Neural progenitor cell (in vitro differentiated cells): ENCODE measurements around the gene TPST2. TPM values are rescaled to one million over a fixed set of nuclear protein-coding genes. Genes with fewer than 3 reads are reported as not detected.

Experiments used
- DNase-seq: peaks from one replicate; pipeline ENCODE4 v3.0.0-alpha.2; 2016; ENCODE audit warnings: low spot score
- H2AFZ ChIP-seq: fragments of 200-600 bp; sonication (generic); replicated peaks from 2 replicates; pipeline ENCODE4 v1.6.1; 2016; ENCODE audit warnings: antibody characterized with exemption
- H3F3A ChIP-seq: fragments of 200-600 bp; sonication (generic); 2 replicates; pipeline ENCODE4 v1.6.1; 2016; ENCODE audit warnings: antibody characterized with exemption, low read depth
- H3K27ac ChIP-seq: fragments of 200-600 bp; sonication (generic); 2 replicates; pipeline ENCODE4 v1.5.1; 2016; ENCODE audit warnings: mild to moderate bottlenecking
- H3K27me3 ChIP-seq: fragments of 200-600 bp; sonication (generic); 2 replicates; pipeline ENCODE4 v1.6.1; 2016; ENCODE audit warnings: mild to moderate bottlenecking, moderate library complexity
- H3K36me3 ChIP-seq: fragments of 200-600 bp; sonication (generic); 2 replicates; pipeline ENCODE4 v1.5.1; 2016
- H3K4me1 ChIP-seq: fragments of 200-600 bp; sonication (generic); 2 replicates; pipeline ENCODE4 v1.6.1; 2016; ENCODE audit warnings: mixed run types
- H3K4me2 ChIP-seq: fragments of 200-600 bp; sonication (generic); 2 replicates; pipeline ENCODE4 v1.6.1; 2016
- H3K4me3 ChIP-seq: fragments of 200-600 bp; sonication (generic); 2 replicates; pipeline ENCODE4 v1.5.1; 2016
- H3K79me2 ChIP-seq: fragments of 200-600 bp; sonication (generic); 2 replicates; pipeline ENCODE4 v1.6.1; 2016; ENCODE audit warnings: low read depth
- H3K9ac ChIP-seq: fragments of 200-600 bp; sonication (generic); 2 replicates; pipeline ENCODE4 v1.6.1; 2016
- H3K9me3 ChIP-seq: fragments of 200-600 bp; sonication (generic); 2 replicates; pipeline ENCODE4 v1.5.1; 2016; ENCODE audit warnings: low read depth
- H4K20me1 ChIP-seq: fragments of 200-600 bp; sonication (generic); 2 replicates; pipeline ENCODE4 v1.6.1; 2016; ENCODE audit warnings: low read depth
- H3K27ac Mint-ChIP-seq: 3 replicates; pipeline ENCODE4 v1.8.0; 2021; ENCODE audit warnings: mixed read lengths
- H3K27me3 Mint-ChIP-seq: 2 replicates; pipeline ENCODE4 v1.8.0; 2022; ENCODE audit warnings: low read depth, mild to moderate bottlenecking, inconsistent platforms, moderate library complexity, mixed read lengths; ENCODE audit not compliant: insufficient read depth
- H3K36me3 Mint-ChIP-seq: 3 replicates; pipeline ENCODE4 v1.8.0; 2021; ENCODE audit warnings: mixed read lengths
- H3K4me1 Mint-ChIP-seq: 3 replicates; pipeline ENCODE4 v1.8.0; 2021; ENCODE audit warnings: mixed read lengths
- H3K4me3 Mint-ChIP-seq: 3 replicates; pipeline ENCODE4 v1.8.0; 2021; ENCODE audit warnings: mild to moderate bottlenecking, moderate library complexity, mixed read lengths
- H3K9me3 Mint-ChIP-seq: 3 replicates; pipeline ENCODE4 v1.8.0; 2020; ENCODE audit warnings: mixed read lengths
- EZH2 ChIP-seq: fragments of 200-600 bp; sonication (generic); IDR thresholded peaks from 2 replicates; pipeline ENCODE4 v1.6.1; 2017; ENCODE audit warnings: antibody characterized with exemption, mild to moderate bottlenecking, moderate library complexity
- EZH2phosphoT487 ChIP-seq: fragments of 200-600 bp; sonication (generic); IDR thresholded peaks from 2 replicates; pipeline ENCODE4 v1.6.1; 2017; ENCODE audit warnings: antibody characterized with exemption
- total RNA-seq: library from RNA; depleted of rRNA; stranded (reverse); fragments of >200 nt; gene quantifications from 2 replicates; pipeline ENCODE4 v1.2.3, GENCODE V29; 2015; ENCODE audit warnings: low replicate concordance
- TF ChIP-seq, protein P1 (sequence below): fragments of 200-600 bp; sonication (generic); IDR thresholded peaks from 2 replicates; pipeline ENCODE4 v1.5.1; 2017; ENCODE audit warnings: antibody characterized with exemption, mild to moderate bottlenecking

TPST2 gene
- total RNA-seq, 1 donor from 2014 or later: 31.7 TPM

DNA sequence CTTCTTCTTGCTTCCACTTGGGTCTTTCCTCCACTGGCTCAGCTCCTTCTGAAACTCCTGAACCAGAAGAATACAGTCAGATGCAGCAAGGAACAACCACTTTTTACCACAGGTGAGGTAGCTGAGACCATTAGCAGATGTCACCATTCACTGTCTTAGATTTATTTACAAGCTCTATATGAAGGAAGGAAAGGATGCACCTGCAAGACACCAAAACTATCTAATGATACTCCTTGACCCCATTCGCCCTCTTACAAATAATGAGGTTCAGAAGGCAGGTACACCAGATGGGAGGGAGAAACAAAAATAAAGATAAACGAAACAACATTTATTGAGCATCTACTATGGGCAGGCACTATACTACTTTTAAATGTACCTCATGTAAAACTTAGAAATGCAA, 87.9 kb downstream of the TPST2 start:
- H3K4me3 ChIP-seq: no peak overlapping the region
- no peaks in the 10 kb centered on the region for H3K9me3 Mint-ChIP-seq
- peaks cover 45% of the 10 kb centered on the region for H3K36me3 Mint-ChIP-seq
- no peak for TF ChIP-seq EZH2phosphoT487
- no peak for TF ChIP-seq EZH2
- TF ChIP-seq, protein P1, sequence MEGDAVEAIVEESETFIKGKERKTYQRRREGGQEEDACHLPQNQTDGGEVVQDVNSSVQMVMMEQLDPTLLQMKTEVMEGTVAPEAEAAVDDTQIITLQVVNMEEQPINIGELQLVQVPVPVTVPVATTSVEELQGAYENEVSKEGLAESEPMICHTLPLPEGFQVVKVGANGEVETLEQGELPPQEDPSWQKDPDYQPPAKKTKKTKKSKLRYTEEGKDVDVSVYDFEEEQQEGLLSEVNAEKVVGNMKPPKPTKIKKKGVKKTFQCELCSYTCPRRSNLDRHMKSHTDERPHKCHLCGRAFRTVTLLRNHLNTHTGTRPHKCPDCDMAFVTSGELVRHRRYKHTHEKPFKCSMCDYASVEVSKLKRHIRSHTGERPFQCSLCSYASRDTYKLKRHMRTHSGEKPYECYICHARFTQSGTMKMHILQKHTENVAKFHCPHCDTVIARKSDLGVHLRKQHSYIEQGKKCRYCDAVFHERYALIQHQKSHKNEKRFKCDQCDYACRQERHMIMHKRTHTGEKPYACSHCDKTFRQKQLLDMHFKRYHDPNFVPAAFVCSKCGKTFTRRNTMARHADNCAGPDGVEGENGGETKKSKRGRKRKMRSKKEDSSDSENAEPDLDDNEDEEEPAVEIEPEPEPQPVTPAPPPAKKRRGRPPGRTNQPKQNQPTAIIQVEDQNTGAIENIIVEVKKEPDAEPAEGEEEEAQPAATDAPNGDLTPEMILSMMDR: no peak
- no peaks in the 10 kb centered on the region for H3K4me1 ChIP-seq
- no peaks in the 10 kb centered on the region for H3K9me3 ChIP-seq
- H3F3A ChIP-seq: peaks cover 9% of the 10 kb centered on the region
- no peak overlapping the region for H3K27ac Mint-ChIP-seq
- H3K79me2 ChIP-seq: no peaks in the 10 kb centered on the region
- no peaks in the 10 kb centered on the region for H3K27me3 Mint-ChIP-seq
- H3K4me3 Mint-ChIP-seq: no peak overlapping the region
- H3K4me1 Mint-ChIP-seq: peaks cover 12% of the 10 kb centered on the region
- H3K9ac ChIP-seq: no peak overlapping the region
- H2AFZ ChIP-seq: no peak overlapping the region
- no peaks in the 10 kb centered on the region for H4K20me1 ChIP-seq
- H3K36me3 ChIP-seq: peaks cover 7% of the 10 kb centered on the region
- no peak overlapping the region for H3K27ac ChIP-seq
- DNase-seq: no peak
- H3K27me3 ChIP-seq: no peaks in the 10 kb centered on the region
- H3K4me2 ChIP-seq: no peak overlapping the region

DNA sequence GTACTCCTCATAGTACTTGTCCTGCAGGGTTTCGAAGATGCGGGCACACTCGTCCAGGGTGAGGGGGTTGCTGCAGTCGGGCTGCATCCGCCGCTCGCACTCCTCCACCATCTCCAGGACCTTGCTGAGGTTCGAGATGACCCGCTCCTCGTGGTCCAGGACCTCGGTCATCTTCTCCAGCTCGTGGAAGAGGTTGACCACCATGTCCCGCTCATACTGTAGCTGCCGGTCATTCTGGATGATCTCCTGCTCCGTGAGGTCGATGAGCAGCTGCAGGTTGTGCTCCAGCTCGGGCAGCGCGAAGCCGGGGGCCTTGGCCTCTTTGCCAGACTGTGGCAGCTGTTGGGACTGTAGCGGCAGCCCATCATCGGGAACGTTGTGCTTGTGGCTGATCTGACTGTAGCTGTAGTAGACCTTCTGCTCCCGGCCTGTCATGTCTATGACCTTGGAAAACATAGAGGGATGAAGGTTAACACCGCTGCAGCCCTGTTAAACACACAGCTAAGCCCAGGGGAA, 90.7 kb downstream of the TPST2 start:
- Mint-ChIP-seq H3K27ac (no peak overlapping the region), H3K4me1 (peaks cover 12% of the 10 kb centered on the region), H3K27me3 (no peaks in the 10 kb centered on the region), H3K4me3 (no peak overlapping the region), H3K36me3 (peaks cover 44% of the 10 kb centered on the region), H3K9me3 (no peaks in the 10 kb centered on the region)
- Histone ChIP-seq H4K20me1 (no peaks in the 10 kb centered on the region), H2AFZ (no peak overlapping the region), H3K27me3 (no peaks in the 10 kb centered on the region), H3K9ac (no peak overlapping the region), H3K4me2 (no peak overlapping the region), H3K4me3 (no peak overlapping the region), H3K27ac (no peak overlapping the region), H3K79me2 (no peaks in the 10 kb centered on the region), H3K36me3 (peaks cover 7% of the 10 kb centered on the region), H3K9me3 (no peaks in the 10 kb centered on the region), H3F3A (peaks cover 12% of the 10 kb centered on the region), H3K4me1 (no peaks in the 10 kb centered on the region)
- TF ChIP-seq EZH2phosphoT487 (no peak), EZH2 (no peak)
- TF ChIP-seq, protein P1: no peak
- no peak for DNase-seq

DNA sequence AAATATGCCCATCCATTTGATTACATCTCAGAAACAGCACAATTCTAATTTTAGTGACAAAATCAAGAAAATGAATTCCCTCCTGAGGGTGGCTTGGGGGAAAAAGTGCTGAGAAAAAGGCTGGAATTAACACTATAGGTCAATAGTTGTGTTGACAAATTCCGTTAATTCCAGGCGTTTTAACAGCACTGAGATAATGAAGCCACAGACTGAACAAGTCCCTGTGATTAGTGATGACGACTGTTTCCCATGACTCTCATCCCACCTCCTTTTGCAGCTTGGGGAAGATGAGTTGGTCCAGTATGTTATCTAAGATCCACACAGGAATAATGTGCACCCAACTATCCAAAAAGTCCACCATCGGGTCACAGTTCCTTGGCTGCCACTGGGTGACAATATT, 93.5 kb downstream of the TPST2 start:
- H4K20me1 ChIP-seq: no peaks in the 10 kb centered on the region
- Mint-ChIP-seq H3K4me1 (no peaks in the 10 kb centered on the region), H3K36me3 (peaks cover 37% of the 10 kb centered on the region), H3K9me3 (no peaks in the 10 kb centered on the region), H3K4me3 (no peak overlapping the region), H3K27ac (no peak overlapping the region), H3K27me3 (no peaks in the 10 kb centered on the region)
- H3K27me3 ChIP-seq: no peaks in the 10 kb centered on the region
- no peak overlapping the region for H3K4me3 ChIP-seq
- no peak overlapping the region for H3K27ac ChIP-seq
- peaks cover under 1% of the 10 kb centered on the region for H3K36me3 ChIP-seq
- H3K4me2 ChIP-seq: no peak overlapping the region
- DNase-seq: no peak
- no peaks in the 10 kb centered on the region for H3K9me3 ChIP-seq
- no peaks in the 10 kb centered on the region for H3K4me1 ChIP-seq
- no peak for TF ChIP-seq EZH2
- TF ChIP-seq, protein P1: no peak
- no peak for TF ChIP-seq EZH2phosphoT487
- H3K79me2 ChIP-seq: no peaks in the 10 kb centered on the region
- no peak overlapping the region for H2AFZ ChIP-seq
- peaks cover 3% of the 10 kb centered on the region for H3F3A ChIP-seq
- no peak overlapping the region for H3K9ac ChIP-seq
